GM21423 (cell line): ENCODE results near the gene FAM53A.
A peak's percentile ranks its signal among the peaks of the same experiment; 100 is the strongest.
"Not testable (repeated sequence)": the region's sequence is repeated elsewhere in the genome, so short reads cannot be mapped to it uniquely, and the experiment has no call there.

Experiments
- ATAC-seq: cut with Tn5 transposase; IDR thresholded peaks from one replicate; pipeline ENCODE4 v1.9.1; 2021; ENCODE audit warnings: mild to moderate bottlenecking, moderate library complexity; ENCODE audit not compliant: unreplicated experiment

The FAM53A gene

DNA sequence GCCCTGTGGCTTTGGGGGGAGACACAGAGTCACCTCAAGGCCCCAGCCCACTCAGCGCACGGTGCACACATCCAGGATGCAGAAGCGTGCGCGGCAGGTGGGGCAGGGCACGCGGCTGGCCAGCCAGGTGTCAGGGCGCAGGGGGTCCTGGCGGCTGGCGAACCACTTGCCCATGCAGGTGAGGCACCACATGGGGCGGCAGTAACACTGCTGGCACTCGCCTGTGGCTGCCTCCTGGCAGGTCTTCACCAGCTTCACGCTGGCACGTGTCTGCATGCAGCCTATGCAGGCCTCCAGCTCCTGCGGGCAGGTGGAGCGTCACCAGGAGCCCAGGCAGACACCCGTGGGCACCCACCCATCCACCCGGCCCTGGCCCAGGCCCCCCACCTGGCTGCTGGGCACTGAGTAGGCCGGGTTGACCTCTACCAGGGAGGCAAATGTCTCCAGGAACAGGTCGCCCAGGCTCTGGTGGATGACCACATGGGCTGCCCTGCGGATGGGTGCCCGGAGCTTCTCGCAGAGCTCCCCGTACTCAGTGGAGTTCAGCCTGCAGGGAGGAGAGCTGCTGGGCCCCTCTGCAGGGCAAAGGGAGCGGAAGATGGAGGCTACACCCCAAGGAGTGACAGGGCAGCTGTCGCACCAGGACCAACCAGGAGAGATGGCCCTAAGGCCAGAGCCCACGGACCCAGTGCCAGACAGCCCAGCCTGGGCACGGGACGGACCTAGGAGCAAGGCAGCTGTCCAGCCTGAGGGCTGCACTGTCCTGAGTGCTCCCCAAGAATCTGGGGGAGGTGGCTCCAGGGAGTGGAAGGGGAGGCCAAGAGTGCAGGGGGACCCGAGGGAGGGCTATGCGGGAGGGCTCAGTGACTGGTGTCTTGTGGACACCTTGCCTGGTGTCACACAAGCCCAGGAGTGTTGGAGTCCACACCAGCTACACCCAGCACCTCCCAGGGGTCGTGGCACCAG lies 33.3 kb upstream of the FAM53A start:
- no peak for ATAC-seq

GRCh38 chr4:1716065-1716945 lies 32.2 kb upstream of the FAM53A start:
- no peak for ATAC-seq

GRCh38 chr4:1715002-1715758 lies 31.1 kb upstream of the FAM53A start:
- ATAC-seq: no peak

- ATAC-seq: no peak
These were observed 30.3 kb upstream of the FAM53A start for GRCh38 chr4:1714303-1715001.

DNA sequence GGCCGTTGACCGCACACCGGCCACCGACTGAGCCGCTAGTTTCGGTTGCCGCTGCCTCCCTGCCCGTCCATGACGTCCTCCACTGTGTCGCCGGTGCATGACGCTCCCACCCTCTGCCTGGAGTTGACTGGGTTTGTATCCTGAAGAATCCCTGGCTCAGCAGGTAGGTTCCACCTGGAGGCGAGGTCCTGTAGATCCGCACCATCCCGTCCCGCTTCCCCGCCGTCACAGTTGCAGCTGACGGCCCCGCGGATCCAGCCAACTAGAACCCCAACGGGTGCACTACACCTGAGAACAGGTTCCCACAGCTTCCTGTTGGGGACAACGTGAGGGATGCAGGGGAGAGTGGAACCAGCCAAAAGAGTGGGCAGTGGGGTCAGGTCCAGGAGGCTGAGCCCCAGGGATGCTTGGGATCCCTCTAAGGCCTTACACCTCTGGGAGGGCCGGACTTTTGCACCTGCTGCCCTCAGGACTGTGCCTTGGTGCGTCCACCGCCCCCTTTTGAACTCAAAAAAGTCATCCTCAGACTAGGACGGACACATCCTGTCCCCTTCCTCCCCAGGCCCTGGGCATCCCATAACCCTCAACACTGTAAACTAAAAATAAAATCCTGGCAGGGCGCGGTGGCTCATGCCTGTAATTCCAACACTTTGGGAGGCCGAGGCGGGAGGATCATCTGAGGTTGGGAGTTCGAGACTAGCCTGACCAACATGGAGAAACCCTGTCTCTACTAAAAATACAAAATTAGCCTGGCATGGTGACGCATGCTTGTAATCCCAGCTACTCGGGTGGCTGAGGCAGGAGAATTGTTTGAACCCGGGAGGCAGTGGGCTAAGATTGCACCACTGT lies 29.1 kb upstream of the FAM53A start:
- no peak for ATAC-seq

- peak; percentile 73 for ATAC-seq
These were observed 28.3 kb upstream of the FAM53A start, which contains the start of gene SLBP for GRCh38 chr4:1712216-1713002. SLBP (minus strand) TSS chr4:1712319; CDS start chr4:1712188, 131 bp downstream.

DNA sequence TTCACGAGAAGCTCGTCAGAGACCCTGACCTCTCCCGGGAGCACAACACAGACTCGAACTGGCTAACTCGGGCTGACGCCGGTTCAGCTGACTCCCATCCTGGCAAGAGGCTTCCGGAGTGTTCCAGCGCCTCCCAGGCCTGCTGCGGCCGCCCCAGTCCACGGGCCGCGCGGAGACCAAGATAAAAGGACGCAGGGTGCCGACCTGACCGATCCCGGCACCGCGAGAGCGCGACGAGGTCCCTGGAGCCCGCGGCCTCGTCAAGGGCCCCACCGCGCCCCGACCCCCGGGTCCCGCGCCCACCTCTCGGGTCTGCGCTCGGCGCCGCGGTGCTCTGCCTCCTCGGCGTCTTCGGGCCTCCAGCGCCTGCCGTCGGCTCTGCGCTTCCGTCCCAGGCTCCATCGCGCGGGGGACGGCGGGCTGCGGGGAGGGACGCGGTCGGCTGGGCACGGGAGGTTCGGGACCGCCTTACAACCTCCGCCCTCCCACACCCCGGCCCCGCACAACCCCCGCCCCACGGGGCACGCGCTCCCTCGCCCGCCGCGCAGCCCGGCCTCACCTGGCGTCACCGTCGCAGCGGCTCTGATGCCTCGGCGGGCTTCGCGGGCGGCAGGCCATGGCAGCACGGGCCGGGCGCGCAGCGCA lies 27.6 kb upstream of the FAM53A start:
- peak; percentile 2 for ATAC-seq

GRCh38 chr4:1711055-1711570 lies 27.0 kb upstream of the FAM53A start:
- ATAC-seq: no peak

- no peak for ATAC-seq
These were observed 24.5 kb upstream of the FAM53A start for GRCh38 chr4:1708581-1708980.

GRCh38 chr4:1706358-1706757 lies 22.2 kb upstream of the FAM53A start:
- ATAC-seq: no peak

DNA sequence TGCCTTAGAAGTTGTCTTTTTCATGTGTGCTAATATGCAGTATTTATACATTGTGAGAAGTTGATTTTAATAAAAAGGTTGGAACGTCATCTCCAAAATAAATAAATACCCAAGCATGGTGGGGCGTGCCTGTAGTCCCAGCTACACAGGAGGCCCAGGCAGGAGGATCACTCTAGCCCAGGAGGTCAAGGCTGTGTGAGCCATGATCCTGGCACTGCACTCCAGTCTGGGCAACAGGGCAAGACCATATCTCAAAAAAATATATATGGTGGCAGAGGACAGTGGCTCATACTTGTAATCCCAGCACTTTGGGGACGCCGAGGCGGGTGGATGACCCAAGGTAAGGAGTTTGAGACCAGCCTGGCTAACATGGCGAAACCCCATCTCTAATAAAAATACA lies 21.6 kb upstream of the FAM53A start:
- ATAC-seq: no peak

DNA sequence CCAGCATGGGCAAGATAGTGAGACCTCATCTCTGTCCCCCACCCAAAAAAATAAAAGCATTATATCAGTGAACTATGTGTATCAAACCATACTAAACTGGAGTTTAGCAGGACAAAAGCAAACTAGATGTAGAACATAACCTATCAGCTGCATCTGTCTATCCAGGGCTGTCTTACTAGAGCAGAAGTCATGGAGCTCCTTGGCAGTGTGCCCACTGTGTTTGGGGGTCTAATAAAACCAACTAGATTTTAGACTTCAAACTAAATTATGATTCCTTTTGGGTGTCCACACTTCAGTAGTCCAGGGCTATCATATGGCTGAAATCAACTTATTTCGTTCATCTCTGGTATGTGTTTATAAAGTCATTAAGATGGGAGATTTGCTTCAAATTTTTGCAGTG lies 19.8 kb upstream of the FAM53A start:
- no peak for ATAC-seq

DNA sequence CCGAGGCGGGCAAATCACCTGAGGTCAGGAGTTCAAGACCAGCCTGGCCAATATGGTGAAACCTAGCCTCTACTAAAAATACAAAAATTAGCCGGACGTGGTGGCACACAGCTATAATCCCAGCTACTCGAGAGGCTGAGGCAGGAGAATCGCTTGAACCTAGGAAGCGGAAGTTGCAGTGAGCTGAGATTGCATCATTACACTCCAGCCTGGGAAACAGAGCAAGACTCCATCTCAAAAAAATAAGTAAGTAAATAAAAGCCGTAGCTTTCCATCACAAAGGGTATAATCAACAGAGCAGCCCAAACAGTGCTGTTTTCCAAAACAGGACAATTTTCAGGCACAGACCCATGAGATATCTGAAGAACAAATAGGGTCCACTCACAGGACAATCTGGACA lies 17.6 kb upstream of the FAM53A start:
- ATAC-seq: not testable (repeated sequence)

GRCh38 chr4:1695913-1696312 lies 11.8 kb upstream of the FAM53A start:
- no peak for ATAC-seq

DNA sequence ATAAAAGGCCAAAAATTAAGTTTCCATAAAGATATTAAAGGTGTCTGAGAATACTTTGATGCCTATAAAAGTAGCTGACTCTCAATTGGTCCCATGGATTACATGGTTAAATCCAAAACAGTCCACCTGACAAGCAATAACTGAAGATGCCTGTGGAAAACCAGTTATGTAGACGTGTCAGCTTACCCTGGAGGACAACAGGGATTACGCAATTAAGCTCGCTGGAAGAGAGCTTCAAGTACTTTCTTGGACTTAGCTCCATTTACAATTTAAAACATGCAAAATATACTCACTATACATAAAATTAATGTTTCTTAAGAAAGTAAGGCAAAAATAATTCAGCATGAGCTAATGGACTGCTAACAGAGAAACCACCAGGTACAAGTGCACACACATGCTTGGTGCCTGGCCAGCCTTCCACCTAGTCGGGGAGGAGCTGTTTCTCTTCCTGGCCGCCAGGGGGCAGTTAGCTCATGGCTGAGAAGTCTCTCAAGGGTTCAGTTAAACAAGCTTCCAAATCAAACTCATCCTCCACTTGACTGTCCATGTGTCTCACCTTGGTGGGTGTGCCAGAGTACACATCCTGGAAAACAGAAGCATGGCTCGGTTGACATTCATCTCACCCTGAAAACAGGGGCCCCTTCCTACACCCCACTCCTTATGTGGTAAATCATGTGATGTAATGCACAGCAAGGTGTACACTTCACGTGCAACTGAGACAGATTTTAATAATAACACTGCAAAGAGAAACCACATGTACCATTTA lies 9.2 kb upstream of the FAM53A start:
- peak; percentile 78 for ATAC-seq

- no peak for ATAC-seq
These were observed 7.7 kb upstream of the FAM53A start for GRCh38 chr4:1691737-1692373.

DNA sequence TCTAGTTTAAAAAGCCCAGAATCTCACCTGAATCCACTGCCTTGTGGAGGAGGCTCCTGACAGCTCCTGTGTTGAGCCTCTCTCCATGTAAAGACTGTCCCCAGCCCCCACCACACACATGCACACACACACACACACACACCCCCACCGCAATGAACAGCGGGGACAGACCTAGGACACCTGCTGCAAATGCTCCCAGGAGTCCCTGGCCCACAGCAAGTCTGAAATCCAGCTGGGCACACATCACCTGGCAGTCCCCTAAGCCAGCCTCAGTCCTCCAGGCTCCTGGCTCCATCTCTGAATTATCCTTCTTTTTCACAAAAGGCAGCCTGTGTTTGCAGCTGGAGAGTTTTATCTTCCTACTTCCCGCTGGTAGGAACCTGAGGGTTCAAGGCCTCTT lies 6.6 kb upstream of the FAM53A start:
- no peak for ATAC-seq
